Lung microvascular endothelial cell (primary cell): ENCODE data around the gene TAOK2. TPM values are rescaled to one million over a fixed set of nuclear protein-coding genes. Genes with fewer than 3 reads are reported as not detected.
"Not testable (repeated sequence)": the region's sequence is repeated elsewhere in the genome, so short reads cannot be mapped to it uniquely, and the experiment has no call there.

ENCODE experiments used
- DNase-seq, 2 donors: peaks; one replicate each; pipeline versions ENCODE4 v3.0.0 to v3.0.0-alpha.2; 2010; ENCODE audit warnings: low read depth in 2 of 2
- total RNA-seq: library from RNA; depleted of rRNA; stranded (reverse); fragments of >200 nt; gene quantifications from 2 replicates; pipeline ENCODE4 v1.2.1, GENCODE V29; 2014

TAOK2 gene
- total RNA-seq, 1 donor from 2014 or later, result 86.1 TPM

DNA sequence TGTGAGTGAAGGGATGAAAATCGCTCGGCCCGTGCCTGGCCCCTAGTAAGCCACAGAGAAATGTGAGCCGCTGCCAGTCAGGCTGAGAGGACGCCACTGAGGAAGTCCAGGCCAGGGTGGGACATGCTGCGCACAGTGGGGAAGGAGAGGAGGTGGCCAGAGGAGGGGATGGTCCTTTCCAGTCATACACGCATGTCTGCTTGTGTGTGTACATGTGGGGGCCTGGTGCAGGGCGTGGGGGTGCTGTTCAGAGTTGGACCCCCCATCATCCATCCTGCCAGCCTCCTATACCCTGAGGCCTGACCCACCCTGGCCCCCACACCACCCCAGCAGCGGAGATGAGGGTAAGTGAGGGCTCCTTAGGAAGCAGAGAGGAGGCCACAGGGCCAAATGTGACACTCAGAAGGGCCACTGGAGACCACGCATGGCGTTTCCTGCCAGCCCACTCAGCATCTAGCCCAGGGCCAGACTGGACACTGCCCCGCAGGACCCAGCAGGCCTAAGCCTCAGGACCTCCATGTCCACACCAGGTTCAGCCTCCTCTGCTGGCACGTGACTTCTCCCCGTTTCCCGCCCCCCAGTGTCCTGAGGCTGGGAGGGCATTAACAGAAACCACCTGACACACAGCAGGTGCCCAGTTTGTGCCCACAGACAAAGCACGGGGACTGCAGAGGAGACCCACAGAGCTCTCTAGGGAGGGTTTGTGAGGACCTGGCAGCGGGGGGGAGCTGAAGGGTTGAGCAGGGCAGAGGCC, 30.2 kb downstream of the TAOK2 start:
- no peak for DNase-seq

DNA sequence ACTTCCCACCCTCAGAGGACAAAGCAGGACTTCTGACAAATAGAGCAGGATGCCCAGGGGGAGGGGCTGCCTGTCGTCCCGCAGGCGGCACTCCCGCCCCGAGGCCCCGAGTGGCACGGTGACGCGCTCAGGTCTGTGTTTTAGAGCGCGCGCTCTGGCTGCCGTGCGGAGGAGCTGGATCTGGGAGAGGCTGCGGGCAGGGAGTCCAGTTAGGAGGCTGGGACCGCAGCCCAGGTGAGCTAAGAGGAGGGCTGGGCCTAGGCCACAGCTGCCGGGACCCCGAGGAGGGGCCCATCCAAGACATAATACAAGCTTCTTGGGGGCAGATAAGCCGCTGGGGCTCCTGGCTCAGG, 30.7 kb downstream of the TAOK2 start:
- no peak for DNase-seq

DNA sequence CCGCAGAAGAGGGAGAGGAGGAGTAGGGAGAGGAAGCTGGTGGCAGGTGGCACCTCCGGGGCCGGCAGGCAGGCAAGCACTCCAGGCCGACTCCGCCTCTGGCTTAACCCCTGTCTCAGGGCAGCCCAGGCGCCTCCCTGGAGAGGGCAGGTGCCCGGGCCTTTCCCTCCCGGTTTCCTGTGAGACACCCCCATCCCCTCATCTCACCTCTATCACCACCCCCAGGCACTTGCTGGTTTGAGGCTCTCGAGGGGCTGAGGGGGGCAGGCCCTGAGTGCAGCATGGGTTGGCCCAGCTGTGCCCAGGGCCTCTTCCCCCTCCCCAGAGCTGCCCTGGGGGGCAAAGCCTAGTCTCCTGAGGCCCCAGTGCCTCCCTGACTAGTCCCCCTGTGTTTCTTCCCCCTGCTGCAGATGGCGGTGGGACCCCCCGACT, 31.2 kb downstream of the TAOK2 start:
- DNase-seq, result no peak

DNA sequence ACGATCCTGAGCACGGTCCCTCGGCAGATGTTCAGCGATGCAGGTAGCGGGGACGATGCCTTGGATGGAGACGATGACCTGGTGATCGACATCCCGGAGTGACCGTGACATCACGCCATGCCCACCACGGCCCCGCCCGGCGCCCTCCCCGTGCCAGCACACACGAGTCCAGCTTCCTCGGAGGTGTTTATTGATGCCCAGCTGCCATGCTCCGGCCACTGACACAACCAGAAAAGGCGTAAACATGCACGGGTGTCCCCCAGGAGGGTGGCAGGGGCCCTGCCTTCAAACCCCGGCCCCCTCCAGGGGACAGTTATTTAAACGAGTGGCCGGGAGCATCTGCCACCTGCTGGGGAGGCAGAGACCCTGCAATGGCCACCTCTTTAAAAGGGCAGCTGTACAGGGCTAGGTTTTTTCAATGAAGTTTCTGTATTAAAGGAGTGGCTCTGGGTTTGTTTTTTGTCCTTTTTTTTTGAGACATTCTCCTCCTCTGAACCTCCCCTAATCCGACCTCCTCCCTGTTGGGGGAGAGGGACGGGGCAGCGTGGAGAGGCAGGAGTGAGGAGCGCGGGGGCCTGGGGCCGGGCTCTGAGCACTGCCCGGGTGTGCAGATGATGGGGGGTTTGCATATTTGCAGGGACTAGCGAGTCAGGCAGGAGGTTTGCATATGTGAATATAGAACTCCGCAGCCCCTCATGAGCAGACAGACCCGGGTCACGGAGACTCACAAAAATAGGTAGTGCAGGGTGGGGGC, 31.9 kb downstream of the TAOK2 start:
- peak; percentile 58 to 73 for DNase-seq

DNA sequence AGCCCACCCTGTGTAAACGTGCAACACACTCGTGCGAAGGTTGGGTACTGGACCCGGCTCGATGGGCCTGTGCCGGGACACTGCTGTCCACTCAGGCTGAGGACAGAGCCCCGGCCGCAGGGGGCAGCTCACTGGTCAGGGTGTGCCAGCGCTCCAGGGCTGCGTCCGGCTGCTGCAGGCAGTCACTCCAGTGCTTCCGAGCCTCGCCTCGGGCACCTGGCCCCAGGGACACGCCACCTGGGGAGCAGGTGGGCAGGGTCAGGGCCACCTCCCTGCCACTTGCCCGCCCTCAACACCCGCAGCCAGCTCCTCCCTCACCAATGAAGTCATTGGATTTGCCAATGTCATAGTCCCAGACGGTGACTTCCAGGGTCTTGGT, 32.4 kb downstream of the TAOK2 start:
- no peak for DNase-seq

DNA sequence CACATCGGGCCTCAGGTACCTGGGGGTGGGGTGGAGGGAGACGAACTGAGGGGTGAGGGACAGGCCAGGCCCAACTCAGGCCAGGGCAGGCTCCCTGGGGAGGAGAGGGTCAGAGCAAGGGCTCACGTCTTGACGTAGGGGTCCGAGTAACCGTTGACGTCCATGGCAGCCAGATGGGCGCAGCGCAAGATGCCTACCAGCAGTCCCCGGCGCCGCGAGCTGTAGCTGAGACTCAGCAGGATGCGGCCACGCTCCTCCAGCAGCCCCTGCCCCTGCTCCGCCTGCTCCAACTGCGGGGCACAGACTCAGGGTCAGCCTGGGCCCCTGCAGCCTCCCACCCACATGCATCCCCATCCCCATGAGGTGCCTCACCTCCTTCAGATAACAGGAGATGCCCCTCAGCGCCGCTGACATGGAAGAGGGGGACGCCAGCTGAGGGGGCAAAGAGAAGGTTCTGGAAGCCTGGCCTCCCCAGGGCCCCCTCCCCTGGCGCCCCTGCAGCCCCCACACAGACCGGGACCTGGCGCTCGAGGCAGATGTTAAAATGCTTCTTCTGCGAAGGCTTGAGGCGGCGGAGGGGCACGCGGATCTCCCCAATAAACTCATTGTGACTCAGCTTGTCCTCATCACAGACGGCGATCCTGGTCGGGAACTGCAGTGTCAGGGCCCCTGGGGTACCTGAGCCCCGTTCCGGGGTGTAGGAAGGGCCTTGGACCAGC, 33.1 kb downstream of the TAOK2 start:
- DNase-seq, result no peak

DNA sequence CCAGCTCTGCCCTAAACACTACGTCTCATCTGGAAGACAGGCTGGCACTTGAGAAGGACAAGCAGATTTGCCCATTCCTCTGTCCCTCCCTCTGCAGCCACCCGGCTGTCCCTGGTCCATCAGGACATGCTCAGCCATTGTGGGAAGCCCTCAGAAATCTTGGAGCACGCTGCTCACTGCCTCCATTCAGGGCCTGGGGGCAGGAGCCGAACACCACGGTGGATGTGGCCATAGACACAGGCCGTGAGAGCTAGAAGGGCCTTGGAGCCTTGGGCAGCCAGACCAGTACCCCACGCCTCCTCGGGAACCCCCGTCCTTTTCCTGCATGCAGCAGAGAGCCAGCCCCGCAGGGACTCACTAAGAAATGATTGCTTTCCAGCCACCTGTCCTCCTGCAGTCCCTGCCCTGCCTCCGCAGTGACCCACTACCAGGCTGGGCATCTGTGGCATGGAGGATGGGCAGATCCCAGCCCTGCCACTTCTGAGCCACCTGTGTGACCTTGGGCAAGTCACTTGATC, 33.8 kb downstream of the TAOK2 start:
- DNase-seq, result no peak

DNA sequence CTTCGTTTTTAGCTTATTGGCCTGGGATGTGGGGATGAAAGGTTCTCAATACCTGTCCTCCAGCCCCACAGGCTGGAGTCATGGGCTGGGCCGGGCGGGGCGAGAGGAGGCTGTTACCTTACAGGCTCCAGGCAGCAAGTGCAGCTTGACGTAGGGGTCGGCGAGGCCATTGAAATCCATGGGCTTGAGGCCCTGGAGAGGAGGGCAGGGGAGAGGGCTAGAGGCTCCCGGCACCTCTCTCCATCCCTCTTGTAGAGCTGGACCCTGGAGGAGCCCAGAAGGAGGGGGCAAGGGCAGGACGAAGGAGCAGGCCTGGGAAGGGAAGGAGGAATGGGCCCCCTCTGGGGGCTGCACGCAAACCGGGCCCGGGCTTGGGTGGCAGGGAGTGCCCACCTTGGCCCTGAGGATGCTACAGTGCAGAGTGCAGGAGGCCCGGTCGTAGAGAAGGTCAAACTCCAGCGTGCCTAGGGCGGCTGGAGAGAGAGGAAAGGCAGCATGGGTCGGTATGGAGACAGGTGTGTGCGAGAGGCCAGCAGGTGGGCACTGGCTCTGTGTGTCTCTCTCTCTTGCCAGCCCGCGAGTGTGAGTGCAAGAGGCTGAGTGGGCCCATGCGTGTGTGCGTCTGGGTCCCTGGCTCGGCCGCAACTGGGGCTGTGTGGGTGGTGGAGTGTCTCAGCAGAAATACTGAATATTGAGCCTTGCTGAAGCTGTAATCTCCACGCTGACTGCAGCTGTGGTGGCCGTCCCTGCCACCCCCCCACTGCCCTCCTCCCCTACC, 35.6 kb downstream of the TAOK2 start:
- no peak for DNase-seq

DNA sequence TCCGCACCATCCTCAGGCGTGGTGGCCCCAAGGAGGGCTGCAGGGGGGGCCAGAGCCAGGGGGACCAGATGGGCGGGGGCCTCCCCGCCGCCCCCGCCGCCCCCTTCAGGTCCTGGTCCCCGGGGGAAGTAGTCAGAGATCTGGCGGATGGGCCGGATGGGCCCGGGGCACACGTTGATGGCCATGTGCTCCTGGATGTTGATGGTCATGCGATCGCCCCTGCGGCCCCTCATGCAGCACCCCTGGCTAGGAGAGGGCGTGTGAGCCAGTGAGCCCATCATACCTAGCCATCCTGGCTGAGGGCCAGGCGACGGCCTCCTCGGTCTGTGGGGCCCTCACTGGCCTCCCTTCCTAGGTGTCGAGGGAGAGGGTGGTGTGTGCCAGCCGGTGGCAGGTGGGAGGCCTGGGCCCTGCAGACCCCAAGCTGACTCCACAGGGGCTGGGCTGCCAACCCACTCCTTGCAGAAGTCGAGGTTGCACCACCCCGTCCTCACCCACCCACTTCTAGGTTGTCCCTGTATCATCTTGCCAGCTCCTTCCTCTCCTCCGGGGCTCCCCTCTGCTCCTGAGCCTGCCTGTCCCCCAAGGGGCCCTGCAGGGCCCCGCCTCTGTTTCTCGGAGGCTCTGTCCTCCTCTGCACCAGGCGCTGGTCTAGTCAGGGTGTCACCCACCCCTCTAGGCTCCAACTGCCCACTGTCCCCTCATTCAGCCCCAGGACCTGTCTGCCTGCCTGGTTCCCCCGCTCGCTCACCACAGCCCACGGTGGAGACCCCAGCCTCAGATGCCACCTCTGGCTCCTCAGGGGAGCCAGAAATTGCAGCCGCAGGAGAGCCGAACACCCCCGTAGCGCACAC, 36.5 kb downstream of the TAOK2 start:
- DNase-seq, result no peak

DNA sequence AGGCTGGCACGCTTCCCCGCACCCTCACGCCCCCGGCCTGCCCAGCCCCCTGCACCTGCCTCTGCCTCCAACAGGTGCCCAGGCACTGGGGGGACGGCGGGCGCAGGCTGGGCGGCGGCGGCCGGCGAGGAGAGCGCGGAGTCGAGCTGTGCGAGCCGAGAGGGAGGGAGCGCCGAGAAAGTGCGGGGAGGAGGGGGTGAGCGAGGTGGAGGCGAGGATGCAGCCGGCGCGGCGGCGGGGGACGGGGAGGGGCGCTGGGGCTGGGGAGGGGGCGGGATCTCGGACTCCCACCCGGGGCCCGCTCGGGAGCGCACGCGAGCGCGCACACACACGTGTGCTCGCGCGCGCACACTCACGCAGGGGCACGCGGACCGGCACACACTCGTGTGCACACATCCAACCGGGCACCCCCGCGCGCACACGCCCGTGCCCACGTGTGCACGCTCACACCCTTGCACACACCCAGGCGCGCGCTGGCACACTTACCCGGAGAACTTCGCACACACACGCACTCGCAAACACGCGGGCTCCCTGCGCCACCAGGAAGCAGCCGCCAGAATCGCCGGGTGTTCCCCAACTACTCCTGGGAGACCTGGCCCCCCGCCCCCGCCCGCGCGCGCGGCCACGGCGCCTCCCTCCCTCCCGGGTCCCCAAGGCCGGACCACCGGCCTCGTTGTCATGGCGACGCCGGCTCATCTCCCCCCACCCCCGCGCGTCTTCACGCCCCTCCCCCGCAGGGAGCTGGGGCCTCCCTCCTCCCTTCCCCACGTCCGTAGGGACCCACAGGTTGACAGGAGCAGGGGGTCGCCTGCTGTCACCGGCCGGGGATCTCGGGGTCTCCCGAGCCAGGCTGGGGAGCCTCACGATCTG, 37.4 kb downstream of the TAOK2 start, which contains the start of gene DOC2A:
DOC2A (minus strand) TSS at position 184 of the 870 bp plus-strand sequence. CDS start 805 bp downstream, outside the sequence.
- DNase-seq, result no peak

DNA sequence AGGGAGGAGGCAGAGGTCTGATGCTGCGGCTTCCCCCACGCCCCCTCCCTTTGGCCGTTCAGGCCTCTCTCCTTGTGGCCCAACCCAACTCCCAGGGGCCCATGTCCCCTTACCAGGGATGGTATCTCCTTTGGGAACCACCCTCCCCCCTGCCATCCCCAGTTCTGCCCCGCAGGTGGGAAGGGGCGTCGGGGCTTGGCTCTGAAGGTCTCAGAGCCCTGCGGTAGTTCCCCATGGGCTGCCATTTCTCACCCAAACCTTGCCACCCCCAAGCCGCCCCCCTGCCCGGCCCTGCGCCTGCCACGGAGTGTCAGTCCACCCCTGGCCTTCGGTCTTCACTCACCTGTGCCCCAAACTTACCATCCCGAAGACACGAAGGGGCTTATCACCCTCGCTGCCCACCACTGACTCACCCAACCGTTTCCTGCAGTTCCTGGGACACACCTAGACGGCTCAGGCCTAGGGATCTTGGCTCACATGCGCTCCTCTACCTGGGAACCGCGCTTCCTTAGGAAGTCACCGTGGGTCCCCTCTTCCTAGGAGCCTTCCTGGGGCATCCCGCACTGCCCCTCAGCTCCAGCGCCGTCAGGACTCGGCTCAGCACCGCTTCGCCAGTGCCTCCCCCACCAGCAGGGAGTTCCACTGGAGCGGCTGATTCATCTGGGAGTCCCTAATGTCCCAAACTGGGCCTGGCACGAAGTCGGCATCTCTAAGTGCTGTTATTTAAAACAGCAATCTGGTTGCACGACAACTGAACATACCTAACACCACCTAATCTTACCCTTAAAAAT, 38.2 kb downstream of the TAOK2 start:
- no peak for DNase-seq

DNA sequence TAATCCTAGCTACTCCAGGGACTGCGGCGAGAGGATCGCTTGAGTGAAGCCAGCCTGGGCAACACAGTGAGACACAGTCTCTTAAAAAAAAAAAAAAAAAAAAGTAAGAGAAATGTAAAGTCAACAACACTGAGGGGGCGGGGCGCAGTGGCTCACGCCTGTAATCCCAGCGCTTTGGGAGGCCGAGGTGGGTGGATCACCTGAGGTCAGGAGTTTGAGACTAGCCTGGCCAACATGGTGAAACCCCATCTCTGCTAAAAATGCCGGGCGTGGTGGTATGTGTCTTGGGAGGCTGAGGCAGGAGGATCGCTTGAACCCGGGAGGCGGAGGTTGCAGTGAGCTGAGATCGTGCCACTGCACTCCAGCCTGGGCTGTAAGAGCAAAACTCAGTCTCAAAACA, 38.9 kb downstream of the TAOK2 start:
- DNase-seq, result not testable (repeated sequence)

DNA sequence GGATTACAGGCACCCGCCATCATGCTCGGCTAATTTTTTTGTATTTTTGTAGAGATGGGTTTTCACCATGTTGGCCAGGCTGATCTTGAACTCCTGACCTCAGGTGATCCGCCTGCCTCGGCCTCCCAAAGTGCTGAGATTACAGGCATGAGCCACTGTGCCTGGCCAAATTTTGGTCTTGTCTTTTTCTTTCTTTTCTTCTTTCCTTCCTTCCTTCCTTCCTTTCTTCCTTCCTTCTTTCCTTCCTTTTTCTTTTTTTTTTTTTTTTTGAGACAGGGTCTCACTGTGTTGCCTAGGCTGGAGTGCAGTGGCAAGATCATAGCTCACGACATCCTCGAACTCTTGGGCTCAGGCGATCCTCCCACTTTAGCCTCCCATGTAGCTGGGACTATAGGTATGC, 41.8 kb downstream of the TAOK2 start:
- DNase-seq, result not testable (repeated sequence)

DNA sequence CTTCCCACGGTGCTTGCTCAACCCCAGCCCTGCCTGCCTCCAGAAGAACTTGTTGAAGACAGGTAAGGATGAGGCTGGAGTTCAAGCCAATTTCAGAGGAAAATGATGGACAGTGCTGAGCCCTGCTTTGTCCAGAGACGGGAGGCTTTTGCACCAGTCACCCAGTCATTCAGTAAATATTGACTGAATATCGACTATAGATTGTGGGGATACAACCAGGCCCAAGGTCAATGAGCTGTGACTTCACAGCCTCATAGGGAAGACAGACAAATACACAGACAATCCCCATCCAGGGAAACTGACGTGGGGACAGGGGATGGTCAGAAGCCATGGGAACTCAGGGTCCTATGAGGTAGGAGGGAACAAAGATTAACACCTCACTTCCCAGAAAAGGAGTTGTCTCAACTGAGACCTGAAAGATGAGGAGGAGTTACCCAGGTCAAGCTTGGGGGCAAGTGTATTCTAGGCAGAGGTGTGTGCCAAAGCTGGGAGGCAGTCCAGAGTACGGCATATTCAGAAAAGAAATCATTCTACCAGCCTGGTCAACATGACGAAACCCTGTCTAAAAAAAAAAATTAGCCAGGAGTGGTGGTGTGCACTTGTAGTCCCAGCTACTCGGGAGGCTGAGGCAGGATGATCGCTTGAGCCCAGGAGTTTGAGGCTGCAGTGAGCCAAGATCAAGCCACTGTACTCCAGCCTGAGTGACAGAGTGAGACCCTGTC, 43.0 kb downstream of the TAOK2 start:
- DNase-seq, result no peak

DNA sequence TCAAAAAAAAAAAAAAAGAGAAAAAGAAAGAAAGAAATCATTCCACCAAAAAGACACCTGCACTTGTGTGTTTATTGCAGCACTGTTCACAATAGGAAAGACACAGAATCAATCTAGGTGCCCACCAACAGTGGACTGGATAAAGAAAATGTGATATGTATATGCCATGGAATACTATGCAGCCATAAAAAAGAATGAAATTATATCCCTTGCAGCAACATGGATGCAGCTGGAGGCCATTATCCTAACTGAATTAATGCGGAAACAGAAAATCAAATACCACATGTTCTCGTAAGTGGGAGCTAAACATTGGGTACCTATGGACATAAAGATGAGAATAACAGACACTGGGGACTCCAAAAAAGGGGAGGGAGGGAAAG, 43.6 kb downstream of the TAOK2 start:
- DNase-seq, result no peak

DNA sequence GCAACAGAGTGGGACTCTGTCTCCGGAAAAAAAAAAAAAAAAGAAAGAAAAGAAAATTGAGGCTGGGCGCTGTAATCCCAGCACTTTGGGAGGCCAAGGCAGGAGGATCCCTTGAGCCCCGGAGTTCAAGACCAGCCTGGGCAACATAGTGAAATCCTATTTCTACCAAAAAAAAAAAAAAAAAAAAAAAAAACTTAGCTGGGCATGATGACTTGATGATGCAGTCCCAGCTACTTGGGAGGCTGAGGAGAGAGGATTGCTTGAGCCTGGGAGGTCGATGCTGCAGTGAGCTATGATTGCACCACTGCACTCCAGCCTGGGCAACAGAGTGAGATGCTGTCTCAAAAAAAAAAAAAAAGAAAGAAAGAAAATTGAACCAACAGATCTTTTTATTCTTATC, 44.3 kb downstream of the TAOK2 start:
- DNase-seq, result not testable (repeated sequence)

DNA sequence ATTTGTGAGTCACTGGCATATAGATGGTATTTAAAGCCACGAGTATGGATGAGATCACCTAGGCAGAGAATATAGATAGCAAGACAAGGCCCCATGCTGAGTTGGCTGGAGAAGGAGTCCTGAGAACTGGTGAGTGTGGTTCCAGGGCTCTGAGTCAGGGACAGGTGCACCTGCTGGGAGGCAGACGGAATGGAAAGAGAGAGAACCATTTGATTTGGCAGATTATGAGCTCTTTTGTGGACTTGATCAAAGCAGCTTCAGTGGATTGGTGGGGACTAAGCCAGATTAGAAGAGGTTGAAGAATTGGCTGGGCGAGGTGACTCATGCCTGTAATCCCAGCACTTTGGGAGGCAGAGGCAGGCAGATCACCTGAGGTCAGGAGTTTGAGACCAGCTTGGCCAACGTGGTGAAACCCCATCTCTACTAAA, 45.1 kb downstream of the TAOK2 start:
- no peak for DNase-seq

DNA sequence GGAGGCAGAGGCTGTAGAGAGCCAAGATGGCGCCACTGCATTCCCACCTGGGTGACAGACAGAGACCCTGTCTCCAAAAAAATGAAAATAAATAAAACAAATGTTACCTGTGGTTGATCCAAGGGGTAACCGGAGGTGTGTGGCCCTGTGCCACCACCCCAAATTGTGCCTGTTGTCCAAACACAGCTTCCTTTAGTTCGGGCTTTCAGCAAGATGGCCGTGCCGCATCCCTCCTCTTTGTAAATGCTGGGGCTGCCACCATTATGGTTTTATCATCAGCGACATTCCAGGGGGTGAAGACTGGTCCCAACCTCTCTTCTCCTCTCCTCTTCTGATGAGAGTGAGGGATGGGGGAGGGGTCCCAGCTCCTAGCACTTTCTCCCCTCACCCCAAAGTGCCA, 49.2 kb downstream of the TAOK2 start, which contains the start of gene C16orf92:
C16orf92 (plus strand) TSS at position 312 of the 400 bp plus-strand sequence. CDS start 143 bp downstream, outside the sequence.
- DNase-seq, result no peak
